B cell (primary cell): ENCODE measurements around the gene IGF2BP3. TPM values are rescaled to one million over a fixed set of nuclear protein-coding genes. Genes with fewer than 3 reads are reported as not detected.
A peak's percentile ranks its signal among the peaks of the same experiment; 100 is the strongest.
"Not testable (repeated sequence)": the region's sequence is repeated elsewhere in the genome, so short reads cannot be mapped to it uniquely, and the experiment has no call there.

Experiments
- ATAC-seq: fragments of 200-7000 bp; cut with Tn5 transposase; one replicate; pipeline ENCODE4 v1.10.0; 2021; ENCODE audit warnings: low read depth, mild to moderate bottlenecking, moderate number of reproducible peaks, moderate library complexity
- CTCF ChIA-PET: fragments of 350-600 bp; sonication (Branson Sonifier 250); formaldehyde crosslinking; loops from one replicate; lab custom pipeline; 2021; ENCODE audit warnings: antibody characterized with exemption, inconsistent platforms; lab: Charles Lee
- POLR2A ChIA-PET: fragments of 350-600 bp; sonication (Branson Sonifier 250); formaldehyde crosslinking; loops from one replicate; lab custom pipeline; 2021; ENCODE audit warnings: antibody characterized with exemption; lab: Charles Lee
- DNase-seq: peaks from one replicate; pipeline ENCODE4 v3.0.0; 2013
- H2AFZ ChIP-seq: 2 replicates; pipeline ENCODE4 v1.6.1; 2012; ENCODE audit warnings: mild to moderate bottlenecking, low read depth, low read length; ENCODE audit not compliant: insufficient read depth, poor library complexity, severe bottlenecking
- H3K27ac ChIP-seq, 2 donors: 1 replicate in 1 of 2; 2 replicates in 1 of 2; pipeline ENCODE4 v1.5.1; 2012 to 2013; ENCODE audit warnings: low read length in 2 of 2, mild to moderate bottlenecking in 2 of 2, moderate library complexity in 1 of 2
- H3K27me3 ChIP-seq, 4 experiments: fragments of 200-600 bp in 1 of 4; sonication (generic) in 1 of 4; replicated peaks in 1 of 4; 1 replicate in 2 of 4; 2 replicates in 2 of 4; pipeline versions ENCODE4 v1.6.1 to v1.7.0; 2013 to 2016; ENCODE audit warnings: low read length in 3 of 4, mild to moderate bottlenecking in 2 of 4, mixed read lengths in 1 of 4, moderate library complexity in 1 of 4; ENCODE audit not compliant: insufficient read depth in 4 of 4, control insufficient read depth in 3 of 4; ENCODE audit errors: control extremely low read depth in 1 of 4
- H3K36me3 ChIP-seq, 2 experiments: replicated peaks in 1 of 2; 1 replicate in 1 of 2; 2 replicates in 1 of 2; pipeline versions ENCODE4 v1.6.1 to v1.7.1; 2013; ENCODE audit warnings: low read length in 1 of 2; ENCODE audit not compliant: insufficient read depth in 2 of 2, control insufficient read depth in 1 of 2; ENCODE audit errors: control extremely low read depth in 1 of 2, extremely low read depth in 1 of 2
- H3K4me1 ChIP-seq, 2 donors: fragments of 200-600 bp in 1 of 2; sonication (generic) in 1 of 2; 1 replicate in 1 of 2; 2 replicates in 1 of 2; pipeline versions ENCODE4 v1.5.1 to v1.6.1; 2013 to 2017; ENCODE audit warnings: low read length in 2 of 2; ENCODE audit not compliant: control insufficient read depth in 2 of 2, insufficient read depth in 2 of 2
- H3K4me2 ChIP-seq: replicated peaks from 2 replicates; pipeline ENCODE3; 2012; ENCODE audit warnings: mild to moderate bottlenecking, low read depth, low read length; ENCODE audit not compliant: poor library complexity, severe bottlenecking
- H3K4me3 ChIP-seq, 5 experiments: fragments of 200-600 bp in 1 of 5; sonication (generic) in 1 of 5; 1 replicate in 3 of 5; 2 replicates in 2 of 5; pipeline versions ENCODE4 v1.5.1 to v1.7.0; 2011 to 2016; ENCODE audit warnings: low read length in 4 of 5, mild to moderate bottlenecking in 4 of 5, low read depth in 2 of 5, control low read depth in 1 of 5, moderate library complexity in 1 of 5; ENCODE audit not compliant: insufficient read depth in 1 of 5; ENCODE audit errors: control extremely low read depth in 1 of 5, extremely low read depth in 1 of 5
- H3K79me2 ChIP-seq: fragments of 200-600 bp; sonication (generic); one replicate; pipeline ENCODE4 v1.6.0; 2016; ENCODE audit warnings: low read length; ENCODE audit not compliant: control insufficient read depth, insufficient read depth
- H3K9ac ChIP-seq: fragments of 200-600 bp; sonication (generic); 2 replicates; pipeline ENCODE4 v1.6.1; 2017; ENCODE audit warnings: mild to moderate bottlenecking, low read length, moderate library complexity
- H3K9me3 ChIP-seq, 3 donors: one replicate each; pipeline versions ENCODE4 v1.6.1 to v1.7.1; 2013; ENCODE audit warnings: low read length in 2 of 3; ENCODE audit not compliant: control insufficient read depth in 2 of 3, insufficient read depth in 1 of 3; ENCODE audit errors: control extremely low read depth in 1 of 3
- H4K20me1 ChIP-seq: 2 replicates; pipeline ENCODE4 v1.6.0; 2012; ENCODE audit warnings: mild to moderate bottlenecking, low read length; ENCODE audit not compliant: insufficient read depth, control insufficient read depth, poor library complexity, severe bottlenecking
- H3K27ac Mint-ChIP-seq: one replicate; pipeline ENCODE4 v1.8.0; 2021; ENCODE audit warnings: mixed read lengths
- H3K27me3 Mint-ChIP-seq: one replicate; pipeline ENCODE4 v1.8.0; 2021; ENCODE audit warnings: mixed read lengths
- H3K4me1 Mint-ChIP-seq: one replicate; pipeline ENCODE4 v1.8.0; 2021; ENCODE audit warnings: mixed read lengths
- H3K4me3 Mint-ChIP-seq: one replicate; pipeline ENCODE4 v1.8.0; 2021; ENCODE audit warnings: mixed read lengths
- H3K9me3 Mint-ChIP-seq: one replicate; pipeline ENCODE4 v1.8.0; 2022; ENCODE audit warnings: mixed read lengths; ENCODE audit not compliant: insufficient read depth
- EZH2 ChIP-seq: IDR thresholded peaks from 2 replicates; pipeline ENCODE4 v1.6.1; 2012; ENCODE audit warnings: borderline replicate concordance, low read depth, mild to moderate bottlenecking, moderate library complexity, low read length; ENCODE audit not compliant: insufficient read depth, poor library complexity, severe bottlenecking
- WGBS: methylation state at CpG from one replicate; pipeline ENCODE4 v1.1.5; 2013; ENCODE audit warnings: missing lambda C conversion rate; ENCODE audit not compliant: insufficient coverage; 5-methylcytosine and 5-hydroxymethylcytosine counted together
- intact Hi-C: fragments of 100-400 bp; cut with micrococcal nuclease; formaldehyde crosslinking; loops from one replicate; pipeline ENCODE4 v1.10.0; 2022
- polyA plus RNA-seq: library from polyadenylated mRNA; depleted of rRNA; stranded (reverse); fragments of >200 nt; gene quantifications from 2 replicates; pipeline ENCODE4 v1.2.3, GENCODE V29; 2012
- total RNA-seq, 2 donors: library from RNA; stranded (reverse); fragments of 120-200 nt in 1 of 2; gene quantifications; 1 replicate in 1 of 2; 2 replicates in 1 of 2; pipeline versions ENCODE4 v1.2.3 to v1.2.4, GENCODE V29; 2013 to 2022
- TF ChIP-seq, protein P1 (sequence below): fragments of 200-600 bp; IDR thresholded peaks from one replicate; pipeline ENCODE4 v1.8.0; 2022; ENCODE audit warnings: antibody characterized with exemption, mild to moderate bottlenecking

The IGF2BP3 gene
- total and polyA plus RNA-seq, 2 donors (not counting 1 experiment from before 2014, with no cell fraction given) = 0.63 to 10.0 TPM

DNA sequence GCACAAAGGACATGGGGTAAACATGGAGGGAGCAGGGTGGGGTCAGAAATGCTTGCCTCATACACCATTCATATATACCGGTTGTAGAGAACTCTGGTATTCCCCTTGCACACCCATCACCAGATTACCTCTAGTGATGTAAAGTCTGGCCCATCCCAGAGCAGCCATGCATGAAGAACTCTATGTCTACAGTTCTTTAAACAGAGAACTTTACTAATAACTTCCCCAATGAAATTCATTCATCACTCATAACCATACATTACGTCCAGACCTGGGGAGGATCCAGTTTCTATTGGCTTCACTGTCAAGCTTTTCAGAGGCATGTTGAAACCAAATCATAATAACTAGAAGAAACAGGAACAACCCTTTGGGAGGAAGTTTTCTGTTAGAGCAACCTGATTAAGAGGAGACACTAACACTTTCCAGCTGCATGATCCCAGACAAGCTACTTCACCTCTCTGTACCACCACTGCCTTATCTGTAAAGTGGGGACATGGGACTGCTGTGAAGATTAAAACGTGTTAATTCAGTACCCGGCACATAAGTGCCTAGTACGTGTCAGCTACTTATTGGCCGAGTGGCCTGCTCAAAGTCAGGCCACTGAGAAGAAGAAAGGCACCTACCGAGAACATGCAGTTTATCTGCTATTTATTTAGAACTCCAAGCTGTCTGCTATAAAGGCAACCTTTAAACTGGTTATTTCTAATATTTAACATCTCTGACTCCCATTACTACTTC lies 59.7 kb downstream of the IGF2BP3 start:
- H3K9me3 Mint-ChIP-seq = peaks cover 4% of the 10 kb centered on the region
- Histone ChIP-seq H3K9ac (no peak overlapping the region), H3K9me3 (peaks cover 0 to 7% (median 0%) of the 10 kb centered on the region in 3 donors), H3K4me3 (no peak overlapping the region), H2AFZ (peak overlapping the region; percentile 36), H3K27me3 (no peaks in the 10 kb centered on the region), H3K36me3 (peaks cover 0 to 12% of the 10 kb centered on the region in 2 experiments), H3K4me2 (peak overlapping the region; percentile 42), H4K20me1 (no peaks in the 10 kb centered on the region), H3K79me2 (no peaks in the 10 kb centered on the region), H3K4me1 (peaks cover 17 to 18% of the 10 kb centered on the region in 2 donors), H3K27ac (peak overlapping the region; percentile 37 to 82)
- CTCF ChIA-PET = interaction anchor here (1.3 to 1.5 kb wide), 2 partner anchors 19 to 52 kb away, joined by 4 to 11 read pairs; no protein-coding TSS in a partner anchor
- DNase-seq = peak; percentile 87
- H3K4me3 Mint-ChIP-seq = peak overlapping the region; percentile 47
- peak overlapping the region; percentile 53 for H3K27ac Mint-ChIP-seq
- 71% methylated on average over 3 of the region's 7 CpGs for WGBS
- POLR2A ChIA-PET = interaction anchor here (0.6 to 0.7 kb wide), 2 partner anchors 11 to 65 kb away, joined by 3 to 8 read pairs; no protein-coding TSS in a partner anchor
- peaks cover 3% of the 10 kb centered on the region for H3K27me3 Mint-ChIP-seq
- H3K4me1 Mint-ChIP-seq = peaks cover 27% of the 10 kb centered on the region
- peak; percentile 90 for ATAC-seq
- intact Hi-C loops = loop anchor here (1.0 to 5.0 kb wide), 3 partner anchors 37 to 121 kb away; partner anchors contain the start of gene TRA2A
- no peak for TF ChIP-seq EZH2
- TF ChIP-seq, protein P1, sequence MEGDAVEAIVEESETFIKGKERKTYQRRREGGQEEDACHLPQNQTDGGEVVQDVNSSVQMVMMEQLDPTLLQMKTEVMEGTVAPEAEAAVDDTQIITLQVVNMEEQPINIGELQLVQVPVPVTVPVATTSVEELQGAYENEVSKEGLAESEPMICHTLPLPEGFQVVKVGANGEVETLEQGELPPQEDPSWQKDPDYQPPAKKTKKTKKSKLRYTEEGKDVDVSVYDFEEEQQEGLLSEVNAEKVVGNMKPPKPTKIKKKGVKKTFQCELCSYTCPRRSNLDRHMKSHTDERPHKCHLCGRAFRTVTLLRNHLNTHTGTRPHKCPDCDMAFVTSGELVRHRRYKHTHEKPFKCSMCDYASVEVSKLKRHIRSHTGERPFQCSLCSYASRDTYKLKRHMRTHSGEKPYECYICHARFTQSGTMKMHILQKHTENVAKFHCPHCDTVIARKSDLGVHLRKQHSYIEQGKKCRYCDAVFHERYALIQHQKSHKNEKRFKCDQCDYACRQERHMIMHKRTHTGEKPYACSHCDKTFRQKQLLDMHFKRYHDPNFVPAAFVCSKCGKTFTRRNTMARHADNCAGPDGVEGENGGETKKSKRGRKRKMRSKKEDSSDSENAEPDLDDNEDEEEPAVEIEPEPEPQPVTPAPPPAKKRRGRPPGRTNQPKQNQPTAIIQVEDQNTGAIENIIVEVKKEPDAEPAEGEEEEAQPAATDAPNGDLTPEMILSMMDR = no peak

DNA sequence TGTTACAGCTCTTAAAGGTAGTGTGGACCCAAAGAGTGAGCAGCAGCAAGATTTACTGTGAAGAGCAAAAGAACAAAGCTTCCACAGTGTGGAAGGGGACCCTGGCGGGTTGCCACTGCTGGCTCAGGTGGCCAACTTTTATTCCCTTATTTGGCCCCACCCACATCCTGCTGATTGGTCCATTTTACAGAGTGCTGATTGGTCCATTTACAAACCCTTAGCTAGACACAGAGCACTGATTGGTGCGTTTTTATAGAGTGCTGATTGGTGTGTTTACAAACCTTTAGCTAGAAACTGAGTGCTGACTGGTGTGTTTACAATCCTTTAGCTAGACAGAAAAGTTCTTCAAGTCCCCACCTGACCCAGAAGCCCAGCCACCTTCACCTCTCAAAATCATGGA lies 63.7 kb downstream of the IGF2BP3 start:
- intact Hi-C loops, ATAC-seq: not testable (repeated sequence)

More for the DNA sequence above, 63.7 kb downstream of the IGF2BP3 start:
- H3K4me3 Mint-ChIP-seq, H3K9me3 ChIP-seq, H3K4me3 ChIP-seq, H2AFZ ChIP-seq, POLR2A ChIA-PET, H3K79me2 ChIP-seq, H3K27ac Mint-ChIP-seq, H3K9ac ChIP-seq, H3K4me2 ChIP-seq, H3K9me3 Mint-ChIP-seq, DNase-seq, H3K36me3 ChIP-seq, H4K20me1 ChIP-seq, H3K27me3 ChIP-seq, H3K27me3 Mint-ChIP-seq, H3K27ac ChIP-seq: not testable (repeated sequence)
- CTCF ChIA-PET = interaction anchor here (1.3 kb wide), 1 partner anchor 49 kb away, joined by 3 read pairs; no protein-coding TSS in a partner anchor
- peaks cover 21% of the 10 kb centered on the region for H3K4me1 Mint-ChIP-seq
- 80% methylated on average over 1 of the region's 2 CpGs for WGBS
- H3K4me1 ChIP-seq = peaks cover 15 to 16% of the 10 kb centered on the region in 2 donors
